HEK293T (cell line): Measurements from ENCODE around the gene DPP3.

ENCODE experiments used
- ARNT ChIP-seq: fragments of 450-650 bp; IDR thresholded peaks from 2 replicates; pipeline ENCODE4 v1.6.1; 2017; ENCODE audit warnings: mild to moderate bottlenecking
- ELF4 ChIP-seq: fragments of 450-650 bp; IDR thresholded peaks from 2 replicates; pipeline ENCODE4 v1.6.1; 2017; ENCODE audit warnings: antibody characterized with exemption
- FOXK2 ChIP-seq: fragments of 450-650 bp; IDR thresholded peaks from 2 replicates; pipeline ENCODE4 v1.6.1; 2016; ENCODE audit warnings: mild to moderate bottlenecking
- NFRKB ChIP-seq: fragments of 450-650 bp; IDR thresholded peaks from 2 replicates; pipeline ENCODE4 v1.6.1; 2016; ENCODE audit warnings: mild to moderate bottlenecking, moderate library complexity
- SP1 ChIP-seq: fragments of 450-650 bp; IDR thresholded peaks from 2 replicates; pipeline ENCODE4 v1.6.1; 2017
- SUZ12 ChIP-seq: fragments of 450-650 bp; IDR thresholded peaks from 2 replicates; pipeline ENCODE4 v1.6.1; 2016; ENCODE audit warnings: mild to moderate bottlenecking

- TF ChIP-seq ARNT: no peak
- no peak for TF ChIP-seq SP1
- TF ChIP-seq FOXK2: no peak
- TF ChIP-seq SUZ12: no peak
- no peak for TF ChIP-seq ELF4
- TF ChIP-seq NFRKB: no peak
Observed at GRCh38 chr11:66539870-66540213, 59.6 kb downstream of the DPP3 start.
